ENCODE results near the gene MUC21.

DNA sequence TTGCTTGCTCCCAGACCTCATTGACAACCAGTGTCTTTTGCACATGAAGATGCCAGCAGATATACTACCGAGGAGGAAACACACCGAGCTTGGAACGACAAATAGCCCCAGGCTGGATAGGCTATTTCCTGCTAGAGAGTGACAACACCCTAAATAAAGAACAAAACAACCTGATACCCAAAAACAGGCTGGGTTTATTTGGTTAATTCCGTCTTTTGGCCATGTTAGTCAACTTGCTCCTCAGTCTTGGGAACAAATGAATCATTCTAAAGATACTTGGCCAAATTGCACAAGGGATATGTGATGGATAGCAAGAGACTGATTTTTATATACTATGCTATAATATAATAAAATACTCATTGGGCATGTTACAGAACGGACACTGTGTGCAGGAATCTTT, 15.3 kb downstream of the MUC21 start:
- TF ChIP-seq, protein P1, sequence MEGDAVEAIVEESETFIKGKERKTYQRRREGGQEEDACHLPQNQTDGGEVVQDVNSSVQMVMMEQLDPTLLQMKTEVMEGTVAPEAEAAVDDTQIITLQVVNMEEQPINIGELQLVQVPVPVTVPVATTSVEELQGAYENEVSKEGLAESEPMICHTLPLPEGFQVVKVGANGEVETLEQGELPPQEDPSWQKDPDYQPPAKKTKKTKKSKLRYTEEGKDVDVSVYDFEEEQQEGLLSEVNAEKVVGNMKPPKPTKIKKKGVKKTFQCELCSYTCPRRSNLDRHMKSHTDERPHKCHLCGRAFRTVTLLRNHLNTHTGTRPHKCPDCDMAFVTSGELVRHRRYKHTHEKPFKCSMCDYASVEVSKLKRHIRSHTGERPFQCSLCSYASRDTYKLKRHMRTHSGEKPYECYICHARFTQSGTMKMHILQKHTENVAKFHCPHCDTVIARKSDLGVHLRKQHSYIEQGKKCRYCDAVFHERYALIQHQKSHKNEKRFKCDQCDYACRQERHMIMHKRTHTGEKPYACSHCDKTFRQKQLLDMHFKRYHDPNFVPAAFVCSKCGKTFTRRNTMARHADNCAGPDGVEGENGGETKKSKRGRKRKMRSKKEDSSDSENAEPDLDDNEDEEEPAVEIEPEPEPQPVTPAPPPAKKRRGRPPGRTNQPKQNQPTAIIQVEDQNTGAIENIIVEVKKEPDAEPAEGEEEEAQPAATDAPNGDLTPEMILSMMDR (IDR thresholded peaks at IDR 0.05; ENCODE audit: low read length), result no peak
- no peak for TF ChIP-seq EZH2 (IDR thresholded peaks at IDR 0.05; ENCODE audit: borderline replicate concordance, low read length)

All from OCI-LY1 (cell line).